HepG2 (cell line): ENCODE data around the gene NECTIN2. TPM values are rescaled to one million over a fixed set of nuclear protein-coding genes. Genes with fewer than 3 reads are reported as not detected.

Experiments used
- CSRNP1 ChIP-seq: sonication (generic); formaldehyde crosslinking; IDR thresholded peaks from 2 replicates; pipeline ENCODE4 v1.8.1; 2023; ENCODE audit warnings: mild to moderate bottlenecking, missing genetic modification reagents
- DBP ChIP-seq: sonication (generic); formaldehyde crosslinking; IDR thresholded peaks from 2 replicates; pipeline ENCODE4 v1.4.0; 2020; ENCODE audit warnings: missing genetic modification reagents; ENCODE audit errors: not compliant biosample characterization
- DR1 ChIP-seq: sonication (generic); formaldehyde crosslinking; IDR thresholded peaks from 2 replicates; pipeline ENCODE4 v1.8.0; 2021; ENCODE audit warnings: mild to moderate bottlenecking, missing genetic modification reagents, inconsistent platforms
- FOXP4 ChIP-seq: sonication (generic); formaldehyde crosslinking; IDR thresholded peaks from 2 replicates; pipeline ENCODE4 v1.4.0; 2020; ENCODE audit warnings: missing genetic modification reagents
- GZF1 ChIP-seq: sonication (generic); formaldehyde crosslinking; IDR thresholded peaks from 2 replicates; pipeline ENCODE4 v1.5.1; 2020; ENCODE audit warnings: mild to moderate bottlenecking, missing genetic modification reagents
- MXD1 ChIP-seq: sonication (generic); formaldehyde crosslinking; IDR thresholded peaks from 2 replicates; pipeline ENCODE4 v1.4.0; 2020; ENCODE audit warnings: mild to moderate bottlenecking, missing genetic modification reagents
- SOX6 ChIP-seq, 2 experiments: fragments of 450-650 bp in 1 of 2; sonication (generic) in 1 of 2; formaldehyde crosslinking in 1 of 2; IDR thresholded peaks; 2 replicates each; pipeline versions ENCODE4 v1.4.0 to v1.6.1; 2017 to 2020; ENCODE audit warnings: antibody characterized with exemption in 1 of 2, mild to moderate bottlenecking in 1 of 2, missing genetic modification reagents in 1 of 2
- ZFP37 ChIP-seq: sonication (generic); formaldehyde crosslinking; IDR thresholded peaks from 2 replicates; pipeline ENCODE4 v1.4.0; 2020; ENCODE audit warnings: missing genetic modification reagents, borderline replicate concordance
- ZNF333 ChIP-seq: sonication (generic); formaldehyde crosslinking; IDR thresholded peaks from 2 replicates; pipeline ENCODE4 v1.4.0; 2020; ENCODE audit warnings: mild to moderate bottlenecking, missing genetic modification reagents, borderline replicate concordance
- ZNF646 ChIP-seq: sonication (generic); formaldehyde crosslinking; IDR thresholded peaks from 2 replicates; pipeline ENCODE4 v1.9.0; 2021; ENCODE audit warnings: mild to moderate bottlenecking, missing genetic modification reagents
- polyA plus RNA-seq, 8 experiments: library from polyadenylated mRNA; depleted of rRNA in 3 of 8; stranded (reverse) in 7 of 8; unstranded in 1 of 8; fragments of >200 nt; fragmentation: Illumina TruSeq in 4 of 8; extraction: Trizol in 4 of 8; gene quantifications; 2 replicates each; pipeline versions ENCODE4 v1.2.1 to v1.2.3, GENCODE V29; 2011 to 2016; ENCODE audit warnings: low read depth in 4 of 8, missing spikeins in 1 of 8, mixed read lengths in 1 of 8; ENCODE audit not compliant: insufficient read depth in 1 of 8
- total RNA-seq, 5 experiments: library from RNA; depleted of rRNA; stranded (reverse); fragments of >200 nt; fragmentation: Illumina TruSeq; extraction: Trizol; gene quantifications; 2 replicates each; pipeline ENCODE4 v1.2.3, GENCODE V29; 2016; ENCODE audit warnings: low read depth in 1 of 5

Gene NECTIN2
- total and polyA plus RNA-seq, 2 of the 13 experiments (the other 11 are each of a cell fraction or from before 2014, with no cell fraction given): 75.4 to 114 TPM

- TF ChIP-seq ZNF646 (CRISPR knock-in tag) (no peak), ZFP37 (CRISPR knock-in tag) (no peak), CSRNP1 (CRISPR knock-in tag) (no peak), DR1 (CRISPR knock-in tag) (no peak), MXD1 (CRISPR knock-in tag) (no peak; the same call in 1 of the 2 replicates), SOX6 (IDR thresholded peaks at IDR 0.05) (no peak), SOX6 (CRISPR knock-in tag; IDR thresholded peaks at IDR 0.05) (peak; percentile 47), GZF1 (CRISPR knock-in tag) (no peak), DBP (CRISPR knock-in tag) (no peak), FOXP4 (CRISPR knock-in tag) (no peak; the same call in 1 of the 2 replicates), ZNF333 (CRISPR knock-in tag) (no peak)
Observed at GRCh38 chr19:44845612-44846454, at the start of gene NECTIN2 (continued).
